HUES48 (cell line): Measurements from ENCODE around the gene SMYD3.
A peak's percentile ranks its signal among the peaks of the same experiment; 100 is the strongest.

ENCODE experiments used
- H3K27ac ChIP-seq: one replicate; pipeline ENCODE4 v1.7.0; 2013; ENCODE audit warnings: low read depth, low read length, inconsistent platforms
- H3K27me3 ChIP-seq: 2 replicates; pipeline ENCODE4 v1.6.1; 2013; ENCODE audit warnings: mild to moderate bottlenecking, low read length; ENCODE audit not compliant: control insufficient read depth, insufficient read depth
- H3K36me3 ChIP-seq: 2 replicates; pipeline ENCODE4 v1.6.1; 2013; ENCODE audit warnings: low read length; ENCODE audit not compliant: control insufficient read depth, insufficient read depth
- H3K4me1 ChIP-seq: 2 replicates; pipeline ENCODE4 v1.6.1; 2013; ENCODE audit warnings: mild to moderate bottlenecking, low read length; ENCODE audit not compliant: control insufficient read depth, insufficient read depth
- H3K4me3 ChIP-seq: 2 replicates; pipeline ENCODE4 v1.5.1; 2013; ENCODE audit warnings: mild to moderate bottlenecking, low read depth, low read length
- H3K9ac ChIP-seq: 2 replicates; pipeline ENCODE4 v1.6.1; 2013; ENCODE audit warnings: mild to moderate bottlenecking, low read depth, low read length, moderate library complexity
- H3K9me3 ChIP-seq: 2 replicates; pipeline ENCODE4 v1.6.1; 2013; ENCODE audit warnings: low read length; ENCODE audit not compliant: control insufficient read depth, insufficient read depth

Gene SMYD3

GRCh38 chr1:245770156-245770555, 736.9 kb downstream of the SMYD3 start:
- no peaks in the 10 kb centered on the region for H3K27me3 ChIP-seq
- H3K4me1 ChIP-seq, result no peaks in the 10 kb centered on the region

GRCh38 chr1:245768596-245768995, 738.5 kb downstream of the SMYD3 start:
- Histone ChIP-seq H3K27ac (no peak overlapping the region), H3K27me3 (no peaks in the 10 kb centered on the region), H3K4me1 (0 out of 2 replicates have a peak, but pooled peaks cover 6% of the 10 kb centered on the region), H3K36me3 (no peaks in the 10 kb centered on the region), H3K4me3 (no peak overlapping the region), H3K9ac (no peak overlapping the region), H3K9me3 (no peaks in the 10 kb centered on the region)

More at GRCh38 chr1:245770156-245770555, 736.9 kb downstream of the SMYD3 start:
- Histone ChIP-seq H3K9ac (no peak overlapping the region), H3K27ac (no peak overlapping the region), H3K4me3 (no peak overlapping the region), H3K36me3 (no peaks in the 10 kb centered on the region), H3K9me3 (no peaks in the 10 kb centered on the region)

DNA sequence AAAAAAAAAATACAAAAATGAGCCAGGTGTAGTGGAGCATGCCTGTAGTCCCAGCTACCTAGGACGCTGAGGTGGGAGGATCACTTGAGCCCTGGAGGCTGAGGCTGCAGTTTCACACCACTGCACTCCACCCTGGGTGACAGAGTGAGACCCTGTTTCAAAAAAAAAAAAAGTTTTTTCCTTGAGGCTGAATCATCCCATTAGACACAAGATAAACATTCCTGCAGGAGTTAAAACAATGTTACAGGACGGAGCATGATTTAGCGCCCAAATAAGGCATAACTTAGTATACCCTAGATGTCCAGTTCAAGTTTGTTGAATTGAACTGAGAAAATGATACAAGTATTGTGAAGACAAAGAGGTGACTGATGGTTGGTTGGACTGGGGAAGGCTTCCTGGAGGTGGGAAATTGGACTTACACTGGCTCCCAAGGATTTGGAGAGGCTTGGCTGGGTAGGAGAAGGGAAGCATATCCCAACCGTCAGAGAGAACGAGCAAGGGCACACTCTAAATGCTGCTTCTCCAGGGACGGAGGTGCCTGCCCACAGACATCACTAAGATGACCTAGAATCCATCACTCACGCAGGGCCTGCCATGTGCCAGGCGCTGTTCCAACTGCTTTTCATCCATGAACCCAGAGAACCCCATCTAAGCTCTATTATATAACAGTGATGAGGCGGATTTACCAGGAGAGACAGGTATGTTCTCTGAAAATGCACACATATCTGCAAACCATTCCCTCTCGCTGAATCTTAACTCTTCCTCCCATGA, 741.7 kb downstream of the SMYD3 start:
- no peak overlapping the region for H3K27ac ChIP-seq
- no peaks in the 10 kb centered on the region for H3K27me3 ChIP-seq
- no peaks in the 10 kb centered on the region for H3K9me3 ChIP-seq
- no peak overlapping the region for H3K9ac ChIP-seq
- H3K36me3 ChIP-seq, result no peaks in the 10 kb centered on the region
- H3K4me3 ChIP-seq, result no peak overlapping the region
- 0 out of 2 replicates have a peak, but pooled peaks cover 6% of the 10 kb centered on the region for H3K4me1 ChIP-seq

GRCh38 chr1:245763873-245764331, 743.2 kb downstream of the SMYD3 start:
- 0 out of 2 replicates have a peak, but pooled peaks cover 6% of the 10 kb centered on the region for H3K4me1 ChIP-seq
- H3K9me3 ChIP-seq, result no peaks in the 10 kb centered on the region
- no peaks in the 10 kb centered on the region for H3K27me3 ChIP-seq
- H3K9ac ChIP-seq, result no peak overlapping the region
- H3K4me3 ChIP-seq, result no peak overlapping the region
- H3K27ac ChIP-seq, result no peak overlapping the region
- no peaks in the 10 kb centered on the region for H3K36me3 ChIP-seq

GRCh38 chr1:245762396-245762910, 744.6 kb downstream of the SMYD3 start:
- Histone ChIP-seq H3K4me3 (no peak overlapping the region), H3K27ac (no peak overlapping the region), H3K9me3 (no peaks in the 10 kb centered on the region), H3K4me1 (0 out of 2 replicates have a peak, but pooled peaks cover 6% of the 10 kb centered on the region), H3K27me3 (no peaks in the 10 kb centered on the region), H3K9ac (no peak overlapping the region), H3K36me3 (no peaks in the 10 kb centered on the region)

DNA sequence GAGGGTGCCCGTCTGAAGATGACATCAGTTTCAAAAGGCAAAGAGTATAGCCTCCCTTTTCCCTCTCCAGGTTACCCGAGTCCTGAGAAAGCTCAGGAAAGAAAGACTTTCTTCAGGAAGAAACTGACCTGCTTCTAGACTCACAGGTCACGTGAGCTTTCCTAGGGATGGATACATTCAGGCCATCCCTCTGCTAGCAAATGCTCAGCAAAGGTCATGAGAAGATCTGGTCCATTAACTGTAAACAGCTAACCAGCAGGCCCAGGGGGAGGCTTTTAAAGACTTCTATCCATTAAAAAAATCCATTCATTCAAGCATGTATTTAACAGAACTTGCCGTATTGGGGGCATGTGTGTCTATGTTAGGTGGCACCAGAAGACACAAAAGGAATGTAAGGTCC, 746.8 kb downstream of the SMYD3 start:
- Histone ChIP-seq H3K27me3 (no peaks in the 10 kb centered on the region), H3K4me1 (0 out of 2 replicates have a peak, but pooled peaks cover 6% of the 10 kb centered on the region), H3K9ac (no peak overlapping the region), H3K27ac (no peak overlapping the region), H3K9me3 (no peaks in the 10 kb centered on the region), H3K4me3 (no peak overlapping the region), H3K36me3 (no peaks in the 10 kb centered on the region)

GRCh38 chr1:245754463-245754961, 752.6 kb downstream of the SMYD3 start:
- Histone ChIP-seq H3K36me3 (no peaks in the 10 kb centered on the region), H3K9me3 (no peaks in the 10 kb centered on the region), H3K4me3 (no peak overlapping the region), H3K27me3 (no peaks in the 10 kb centered on the region), H3K27ac (no peak overlapping the region), H3K4me1 (peaks cover 16% of the 10 kb centered on the region), H3K9ac (no peak overlapping the region)

DNA sequence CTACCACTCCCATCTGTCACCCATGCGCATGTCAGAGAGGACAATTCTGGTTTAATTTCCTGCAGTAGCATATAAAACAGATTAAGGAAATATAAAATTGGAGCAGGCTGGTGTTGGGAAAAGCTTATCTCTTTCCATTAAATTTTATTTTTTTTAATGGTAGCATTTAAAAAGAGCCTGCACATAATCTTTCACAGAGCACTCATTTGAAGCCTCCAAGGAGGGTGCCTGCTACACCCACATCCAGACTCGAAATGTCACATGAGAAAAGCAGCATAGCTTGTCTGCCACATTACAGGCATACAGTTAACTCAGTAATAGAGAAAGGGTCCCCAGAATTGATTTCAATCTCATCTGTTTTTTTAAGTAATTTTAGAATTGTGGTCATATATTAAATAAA, 753.3 kb downstream of the SMYD3 start:
- H3K27ac ChIP-seq, result no peak overlapping the region
- no peak overlapping the region for H3K4me3 ChIP-seq
- no peaks in the 10 kb centered on the region for H3K9me3 ChIP-seq
- H3K36me3 ChIP-seq, result no peaks in the 10 kb centered on the region
- H3K4me1 ChIP-seq, result peaks cover 16% of the 10 kb centered on the region
- no peak overlapping the region for H3K9ac ChIP-seq
- no peaks in the 10 kb centered on the region for H3K27me3 ChIP-seq

DNA sequence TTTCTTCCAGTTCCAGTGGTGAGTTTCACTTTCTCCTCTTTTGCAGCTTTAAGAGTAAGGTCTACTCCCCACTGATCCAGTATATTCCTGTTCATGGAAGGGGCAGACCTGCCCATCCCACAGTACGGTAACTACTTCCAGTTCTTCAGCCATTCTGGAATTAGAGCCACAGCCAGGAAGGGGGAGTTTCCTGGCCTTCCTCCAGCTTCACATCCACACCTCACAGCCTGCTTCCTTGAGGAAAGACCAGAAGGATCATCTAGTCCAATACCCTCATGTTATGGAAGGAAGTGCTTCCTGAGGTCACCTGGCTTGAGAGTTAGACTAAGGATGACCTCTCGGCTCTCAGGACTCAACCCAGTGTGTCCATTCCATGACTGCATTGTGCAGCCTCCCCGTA, 754.5 kb downstream of the SMYD3 start:
- H3K9ac ChIP-seq, result no peak overlapping the region
- no peak overlapping the region for H3K27ac ChIP-seq
- H3K36me3 ChIP-seq, result no peaks in the 10 kb centered on the region
- H3K4me3 ChIP-seq, result no peak overlapping the region
- no peaks in the 10 kb centered on the region for H3K9me3 ChIP-seq
- no peaks in the 10 kb centered on the region for H3K27me3 ChIP-seq
- H3K4me1 ChIP-seq, result peaks cover 16% of the 10 kb centered on the region

GRCh38 chr1:245751726-245752470, 755.2 kb downstream of the SMYD3 start:
- Histone ChIP-seq H3K9me3 (no peaks in the 10 kb centered on the region), H3K4me1 (peaks cover 16% of the 10 kb centered on the region), H3K4me3 (no peak overlapping the region), H3K9ac (peak overlapping the region; percentile 23; the same call in 1 of the 2 replicates), H3K27ac (no peak overlapping the region), H3K27me3 (no peaks in the 10 kb centered on the region), H3K36me3 (no peaks in the 10 kb centered on the region)

- no peaks in the 10 kb centered on the region for H3K27me3 ChIP-seq
- no peaks in the 10 kb centered on the region for H3K9me3 ChIP-seq
- H3K9ac ChIP-seq, result no peak overlapping the region
- no peaks in the 10 kb centered on the region for H3K36me3 ChIP-seq
- H3K4me3 ChIP-seq, result no peak overlapping the region
- no peak overlapping the region for H3K27ac ChIP-seq
- peaks cover 16% of the 10 kb centered on the region for H3K4me1 ChIP-seq
Measured at GRCh38 chr1:245751116-245751515, 756.0 kb downstream of the SMYD3 start.
